Neuronal stem cell (in vitro differentiated cells): ENCODE data around the gene IRF5.
"Not testable (repeated sequence)": the region's sequence is repeated elsewhere in the genome, so short reads cannot be mapped to it uniquely, and the experiment has no call there.

ENCODE experiments used
- DNase-seq: peaks from one replicate; pipeline ENCODE4 v3.0.0-alpha.2; 2013; ENCODE audit warnings: low spot score
- H2AFZ ChIP-seq: one replicate; pipeline ENCODE4 v1.6.1; 2013; ENCODE audit warnings: mild to moderate bottlenecking, low read length, inconsistent platforms
- H2AK5ac ChIP-seq: 2 replicates; pipeline ENCODE4 v1.6.1; 2013; ENCODE audit warnings: low read depth, mild to moderate bottlenecking, inconsistent platforms, low read length, moderate library complexity, mixed read lengths
- H2BK120ac ChIP-seq: 2 replicates; pipeline ENCODE4 v1.6.1; 2013; ENCODE audit warnings: low read depth, mild to moderate bottlenecking, inconsistent platforms, low read length, moderate library complexity, mixed read lengths
- H2BK12ac ChIP-seq: one replicate; pipeline ENCODE4 v1.6.1; 2013; ENCODE audit warnings: low read length, inconsistent platforms
- H2BK15ac ChIP-seq: 2 replicates; pipeline ENCODE4 v1.6.1; 2013; ENCODE audit warnings: mild to moderate bottlenecking, low read length, inconsistent platforms, mixed read lengths
- H2BK5ac ChIP-seq: one replicate; pipeline ENCODE4 v1.6.1; 2013; ENCODE audit warnings: inconsistent platforms, mild to moderate bottlenecking, low read length, moderate library complexity
- H3K14ac ChIP-seq: one replicate; pipeline ENCODE4 v1.6.1; 2013; ENCODE audit warnings: low read length, inconsistent platforms
- H3K18ac ChIP-seq: 2 replicates; pipeline ENCODE4 v1.6.1; 2013; ENCODE audit warnings: low read length, inconsistent platforms
- H3K23ac ChIP-seq: 2 replicates; pipeline ENCODE4 v1.6.1; 2013; ENCODE audit warnings: low read depth, mild to moderate bottlenecking, mixed read lengths, low read length, inconsistent platforms; ENCODE audit not compliant: poor library complexity
- H3K27ac ChIP-seq: replicated peaks from 3 replicates; pipeline ENCODE4 v1.5.1; 2013; ENCODE audit warnings: low read length, inconsistent platforms
- H3K27me3 ChIP-seq, 3 experiments: 2 replicates each; pipeline ENCODE4 v1.6.1; 2013; ENCODE audit warnings: low read length in 3 of 3, mild to moderate bottlenecking in 2 of 3, inconsistent platforms in 1 of 3, low read depth in 1 of 3, mixed read lengths in 1 of 3, moderate library complexity in 1 of 3; ENCODE audit not compliant: control insufficient read depth in 3 of 3, insufficient read depth in 3 of 3
- H3K36me3 ChIP-seq, 2 donors: replicated peaks in 1 of 2; 2 replicates each; pipeline ENCODE4 v1.6.1; 2013; ENCODE audit warnings: low read length in 2 of 2; ENCODE audit not compliant: control insufficient read depth in 2 of 2, insufficient read depth in 2 of 2
- H3K4ac ChIP-seq: 2 replicates; pipeline ENCODE4 v1.6.1; 2013; ENCODE audit warnings: inconsistent platforms, mild to moderate bottlenecking, low read length, moderate library complexity
- H3K4me1 ChIP-seq, 2 donors: 1 replicate in 1 of 2; 2 replicates in 1 of 2; pipeline ENCODE4 v1.6.1; 2013; ENCODE audit warnings: low read length in 2 of 2, low read depth in 1 of 2; ENCODE audit not compliant: control insufficient read depth in 2 of 2, insufficient read depth in 1 of 2
- H3K4me2 ChIP-seq: one replicate; pipeline ENCODE4 v1.6.1; 2013; ENCODE audit warnings: mild to moderate bottlenecking, low read length, inconsistent platforms; ENCODE audit not compliant: insufficient read depth, poor library complexity, severe bottlenecking
- H3K4me3 ChIP-seq, 2 donors: 2 replicates each; pipeline ENCODE4 v1.5.1; 2013; ENCODE audit warnings: low read length in 2 of 2, mild to moderate bottlenecking in 2 of 2, inconsistent platforms in 1 of 2, moderate library complexity in 1 of 2
- H3K79me1 ChIP-seq: one replicate; pipeline ENCODE4 v1.6.1; 2013; ENCODE audit warnings: low read depth, mild to moderate bottlenecking, inconsistent platforms, low read length, moderate library complexity
- H3K9ac ChIP-seq: one replicate; pipeline ENCODE4 v1.6.1; 2013; ENCODE audit warnings: mild to moderate bottlenecking, low read depth, low read length, inconsistent platforms; ENCODE audit not compliant: poor library complexity
- H3K9me3 ChIP-seq, 2 donors: replicated peaks in 1 of 2; 2 replicates each; pipeline versions ENCODE3 to v1.6.1; 2013; ENCODE audit warnings: low read length in 2 of 2, mild to moderate bottlenecking in 2 of 2, inconsistent platforms in 1 of 2, low read depth in 1 of 2, mixed read lengths in 1 of 2, moderate library complexity in 1 of 2; ENCODE audit not compliant: control insufficient read depth in 2 of 2, insufficient read depth in 1 of 2
- H4K8ac ChIP-seq: one replicate; pipeline ENCODE4 v1.6.1; 2013; ENCODE audit warnings: low read depth, mild to moderate bottlenecking, inconsistent platforms, low read length, moderate library complexity
- H4K91ac ChIP-seq: one replicate; pipeline ENCODE4 v1.6.1; 2013; ENCODE audit warnings: low read length, low read depth, mild to moderate bottlenecking, inconsistent platforms; ENCODE audit not compliant: poor library complexity
- WGBS, 2 donors: extraction: QIAGEN DNeasy Blood & Tissue Kit; methylation state at CpG; one replicate each; pipeline ENCODE4 v1.1.7; 2013; ENCODE audit warnings: missing lambda C conversion rate in 2 of 2, mixed read lengths in 1 of 2; ENCODE audit not compliant: insufficient read length in 2 of 2, insufficient replicate concordance in 1 of 2; ENCODE audit errors: extremely low coverage in 2 of 2; 5-methylcytosine and 5-hydroxymethylcytosine counted together

Gene IRF5

GRCh38 chr7:128940494-128941322, 3.0 kb downstream of the IRF5 start:
- DNase-seq = no peak
- no CpG with 5 or more reads among the region's 20 CpGs for WGBS, 2 donors
- H3K23ac ChIP-seq = peak overlapping the region; percentile 20

GRCh38 chr7:128941323-128941890, 3.7 kb downstream of the IRF5 start:
- no CpG with 5 or more reads among the region's 15 CpGs for WGBS, 2 donors
- Histone ChIP-seq H2BK15ac (no peak overlapping the region), H4K91ac (no peak overlapping the region), H3K36me3 (no peaks in the 10 kb centered on the region), H3K4me3 (no peak overlapping the region), H2AFZ (no peak overlapping the region), H3K18ac (peak overlapping the region; percentile 27), H2AK5ac (no peak overlapping the region), H2BK5ac (no peak overlapping the region), H3K27ac (no peak overlapping the region), H3K14ac (no peak overlapping the region), H3K23ac (peak overlapping the region; percentile 20), H2BK12ac (no peak overlapping the region), H3K27me3 (peaks cover 13 to 65% (median 38%) of the 10 kb centered on the region in 3 experiments), H4K8ac (no peak overlapping the region), H3K4me1 (peaks cover 3 to 12% of the 10 kb centered on the region in 2 donors), H3K4me2 (no peak overlapping the region), H3K9ac (no peak overlapping the region), H3K4ac (no peak overlapping the region), H2BK120ac (no peak overlapping the region), H3K9me3 (no peaks in the 10 kb centered on the region), H3K79me1 (no peaks in the 10 kb centered on the region)
- no peak for DNase-seq

More at GRCh38 chr7:128940494-128941322, 3.0 kb downstream of the IRF5 start:
- peaks cover 3 to 12% of the 10 kb centered on the region in 2 donors for H3K4me1 ChIP-seq
- H2AFZ ChIP-seq = no peak overlapping the region
- H3K9ac ChIP-seq = no peak overlapping the region
- no peak overlapping the region for H3K4me2 ChIP-seq
- H2BK5ac ChIP-seq = no peak overlapping the region
- H3K36me3 ChIP-seq = no peaks in the 10 kb centered on the region
- no peak overlapping the region for H4K91ac ChIP-seq
- H3K4me3 ChIP-seq = no peak overlapping the region
- H3K79me1 ChIP-seq = no peaks in the 10 kb centered on the region
- H4K8ac ChIP-seq = no peak overlapping the region
- H3K27ac ChIP-seq = no peak overlapping the region
- H2BK15ac ChIP-seq = no peak overlapping the region
- no peak overlapping the region for H3K18ac ChIP-seq
- no peak overlapping the region for H2BK120ac ChIP-seq
- H3K4ac ChIP-seq = no peak overlapping the region
- no peak overlapping the region for H2AK5ac ChIP-seq
- no peaks in the 10 kb centered on the region for H3K9me3 ChIP-seq
- H2BK12ac ChIP-seq = no peak overlapping the region
- H3K27me3 ChIP-seq = peaks cover 13 to 72% (median 38%) of the 10 kb centered on the region in 3 experiments
- no peak overlapping the region for H3K14ac ChIP-seq

GRCh38 chr7:128941946-128942526, 4.3 kb downstream of the IRF5 start:
- WGBS, 2 donors = no CpG with 5 or more reads among the region's 16 CpGs
- no peaks in the 10 kb centered on the region for H3K9me3 ChIP-seq
- no peak overlapping the region for H3K27ac ChIP-seq
- no peak overlapping the region for H3K14ac ChIP-seq
- H4K91ac ChIP-seq = no peak overlapping the region
- no peak overlapping the region for H3K4me2 ChIP-seq
- H3K4me3 ChIP-seq = no peak overlapping the region
- H2AFZ ChIP-seq = no peak overlapping the region
- H2BK15ac ChIP-seq = no peak overlapping the region
- H3K27me3 ChIP-seq = peaks cover 13 to 58% (median 31%) of the 10 kb centered on the region in 3 experiments
- no peak for DNase-seq
- no peak overlapping the region for H3K23ac ChIP-seq
- H2AK5ac ChIP-seq = no peak overlapping the region
- no peak overlapping the region for H2BK5ac ChIP-seq
- no peak overlapping the region for H2BK12ac ChIP-seq
- no peak overlapping the region for H3K9ac ChIP-seq
- no peak overlapping the region for H4K8ac ChIP-seq
- peaks cover 3 to 12% of the 10 kb centered on the region in 2 donors for H3K4me1 ChIP-seq
- no peak overlapping the region for H3K4ac ChIP-seq
- no peaks in the 10 kb centered on the region for H3K36me3 ChIP-seq
- H3K18ac ChIP-seq = no peak overlapping the region
- H2BK120ac ChIP-seq = no peak overlapping the region
- no peaks in the 10 kb centered on the region for H3K79me1 ChIP-seq

- H3K9me3 ChIP-seq, H2AFZ ChIP-seq, DNase-seq, H2BK15ac ChIP-seq, H3K14ac ChIP-seq, H3K79me1 ChIP-seq, H2BK120ac ChIP-seq, H2BK5ac ChIP-seq, H3K36me3 ChIP-seq, H4K8ac ChIP-seq, H3K4ac ChIP-seq, H2BK12ac ChIP-seq, H2AK5ac ChIP-seq, H4K91ac ChIP-seq, H3K23ac ChIP-seq, H3K27ac ChIP-seq, H3K9ac ChIP-seq, H3K18ac ChIP-seq, H3K4me2 ChIP-seq, H3K4me3 ChIP-seq: not testable (repeated sequence)
- Histone ChIP-seq H3K4me1 (peaks cover 1 to 10% of the 10 kb centered on the region in 2 donors), H3K27me3 (peaks cover 5 to 46% (median 19%) of the 10 kb centered on the region in 3 experiments)
- WGBS, 2 donors = no CpG with 5 or more reads among the region's 2 CpGs
These were observed 5.5 kb downstream of the IRF5 start for GRCh38 chr7:128943251-128943650.
